GM10266 (cell line): ENCODE data around the gene BEX5.
"Not testable (repeated sequence)": the region's sequence is repeated elsewhere in the genome, so short reads cannot be mapped to it uniquely, and the experiment has no call there.

Source experiments
- DNase-seq: peaks from one replicate; pipeline ENCODE4 v3.0.0; 2012; ENCODE audit errors: extremely low spot score
- CTCF ChIP-seq: IDR thresholded peaks from 2 replicates; pipeline ENCODE4 v1.5.1; 2012; ENCODE audit warnings: mild to moderate bottlenecking, low read depth; ENCODE audit not compliant: control insufficient read depth, insufficient read depth; ENCODE audit errors: missing control alignments

The BEX5 gene

GRCh38 chrX:102155806-102156179 is at the start of gene BEX5:
Gene BEX5, minus strand, starts transcription at chrX:102155977. Its CDS starts 1,712 bp downstream, at chrX:102154265.
- no peak for TF ChIP-seq CTCF
- peak; percentile 15 for DNase-seq

- no peak for DNase-seq
- no peak for TF ChIP-seq CTCF
Observed at GRCh38 chrX:102185967-102186720, 30.4 kb upstream of the BEX5 start.

- no peak for TF ChIP-seq CTCF
- no peak for DNase-seq
Observed at GRCh38 chrX:102154900-102155805, 624 bp downstream of the BEX5 start.

GRCh38 chrX:102154218-102154860 is 1.4 kb downstream of the BEX5 start:
- DNase-seq, result no peak
- TF ChIP-seq CTCF, result no peak

GRCh38 chrX:102142274-102142673 is 13.5 kb downstream of the BEX5 start, which contains the start of gene TCEAL6:
Gene TCEAL6, minus strand, starts transcription at chrX:102142481.
- not testable (repeated sequence) for DNase-seq

GRCh38 chrX:102141631-102142030 is 14.1 kb downstream of the BEX5 start:
- DNase-seq, result not testable (repeated sequence)

GRCh38 chrX:102140876-102141275 is 14.9 kb downstream of the BEX5 start:
- not testable (repeated sequence) for DNase-seq

GRCh38 chrX:102138064-102138463 is 17.7 kb downstream of the BEX5 start:
- no peak for TF ChIP-seq CTCF

More at GRCh38 chrX:102138064-102138463, 17.7 kb downstream of the BEX5 start:
- no peak for DNase-seq
